ENCODE data around the gene DOCK11.

- no peak for TF ChIP-seq EZH2 (IDR thresholded peaks at IDR 0.05; ENCODE audit: insufficient read depth, poor library complexity, severe bottlenecking)
- TF ChIP-seq EZH2phosphoT487 (IDR thresholded peaks at IDR 0.05; ENCODE audit: insufficient read depth, low read depth), result no peak
Observed at GRCh38 chrX:118596390-118596789, 100.8 kb downstream of the DOCK11 start.
